Tibial nerve (tissue), 4 donors: ENCODE results near the gene CADPS2.

Experiments
- EP300 ChIP-seq, 2 donors: sonication (generic); formaldehyde crosslinking; IDR thresholded peaks; one replicate each; pipeline ENCODE4 v1.6.1; 2017; ENCODE audit warnings: antibody characterized with exemption in 2 of 2, mild to moderate bottlenecking in 1 of 2
- POLR2A ChIP-seq, 2 donors: fragments of 450-650 bp; IDR thresholded peaks; one replicate each; pipeline ENCODE4 v1.6.1; 2017; ENCODE audit warnings: antibody characterized with exemption in 2 of 2, mild to moderate bottlenecking in 2 of 2, moderate library complexity in 2 of 2
- TF ChIP-seq, protein P1 (sequence below), 5 experiments: fragments of 200-600 bp in 3 of 5; fragments of 450-650 bp in 2 of 5; sonication (generic) in 3 of 5; IDR thresholded peaks; one replicate each; pipeline ENCODE4 v1.5.1; 2016 to 2019; ENCODE audit warnings: antibody characterized with exemption in 5 of 5, mild to moderate bottlenecking in 3 of 5, moderate library complexity in 2 of 5

DNA sequence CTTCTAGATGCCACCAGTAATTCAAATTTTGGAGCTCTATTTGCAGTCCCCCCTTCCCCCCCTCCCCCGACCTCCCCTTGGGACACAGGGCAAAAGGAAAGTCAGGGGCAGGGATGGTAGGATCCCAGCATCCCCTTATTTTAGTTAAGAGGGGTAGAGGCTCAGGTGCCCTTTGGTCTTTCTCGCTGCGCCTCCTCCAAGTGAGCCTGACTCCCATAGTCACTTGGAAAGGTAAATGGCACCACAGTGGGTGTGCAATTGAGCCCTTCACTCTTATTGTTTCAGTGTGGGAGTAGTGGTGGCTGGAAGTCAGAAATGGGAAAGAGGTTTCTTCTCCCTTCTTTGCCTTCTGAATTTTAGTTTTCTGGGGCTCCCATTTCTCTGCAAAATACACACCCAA lies 573.5 kb downstream of the CADPS2 start:
- TF ChIP-seq, protein P1, sequence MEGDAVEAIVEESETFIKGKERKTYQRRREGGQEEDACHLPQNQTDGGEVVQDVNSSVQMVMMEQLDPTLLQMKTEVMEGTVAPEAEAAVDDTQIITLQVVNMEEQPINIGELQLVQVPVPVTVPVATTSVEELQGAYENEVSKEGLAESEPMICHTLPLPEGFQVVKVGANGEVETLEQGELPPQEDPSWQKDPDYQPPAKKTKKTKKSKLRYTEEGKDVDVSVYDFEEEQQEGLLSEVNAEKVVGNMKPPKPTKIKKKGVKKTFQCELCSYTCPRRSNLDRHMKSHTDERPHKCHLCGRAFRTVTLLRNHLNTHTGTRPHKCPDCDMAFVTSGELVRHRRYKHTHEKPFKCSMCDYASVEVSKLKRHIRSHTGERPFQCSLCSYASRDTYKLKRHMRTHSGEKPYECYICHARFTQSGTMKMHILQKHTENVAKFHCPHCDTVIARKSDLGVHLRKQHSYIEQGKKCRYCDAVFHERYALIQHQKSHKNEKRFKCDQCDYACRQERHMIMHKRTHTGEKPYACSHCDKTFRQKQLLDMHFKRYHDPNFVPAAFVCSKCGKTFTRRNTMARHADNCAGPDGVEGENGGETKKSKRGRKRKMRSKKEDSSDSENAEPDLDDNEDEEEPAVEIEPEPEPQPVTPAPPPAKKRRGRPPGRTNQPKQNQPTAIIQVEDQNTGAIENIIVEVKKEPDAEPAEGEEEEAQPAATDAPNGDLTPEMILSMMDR (IDR thresholded peaks at IDR 0.05): no peak
- TF ChIP-seq EP300 (IDR thresholded peaks at IDR 0.05) (no peak), POLR2A (IDR thresholded peaks at IDR 0.05) (no peak)
